SH-SY5Y (cell line): ENCODE measurements around the gene DMD.

Experiments used
- GATA2 ChIP-seq: IDR thresholded peaks from 2 replicates; pipeline ENCODE4 v1.6.1; 2011; ENCODE audit warnings: mild to moderate bottlenecking, low read depth, low read length
- GATA3 ChIP-seq: IDR thresholded peaks from 2 replicates; pipeline ENCODE4 v1.6.1; 2011; ENCODE audit warnings: low read depth, mild to moderate bottlenecking, low read length, moderate library complexity

DNA sequence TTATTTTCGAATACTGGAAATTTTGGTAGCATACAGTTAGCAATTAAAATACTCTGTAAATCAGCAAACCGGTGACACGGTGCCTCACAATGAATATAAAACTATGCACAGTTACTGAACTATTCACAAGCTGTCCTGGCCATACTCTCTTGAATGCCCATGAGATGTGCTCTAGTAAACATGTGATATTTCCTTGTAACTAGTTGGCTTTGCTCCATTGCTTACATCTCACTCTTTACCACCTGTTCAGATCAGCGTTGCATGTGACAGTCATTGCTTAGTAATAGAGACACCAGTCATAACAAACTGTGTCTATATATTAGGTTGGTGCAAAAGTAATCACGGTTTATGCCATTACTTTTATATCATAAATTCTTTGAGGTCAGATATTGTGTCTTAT, 1241.6 kb downstream of the DMD start:
- TF ChIP-seq GATA3, result no peak
- TF ChIP-seq GATA2, result no peak
